ENCODE measurements around the gene CDKN1C.

GRCh38 chr11:2844996-2845395 is 40.6 kb downstream of the CDKN1C start:
- TF ChIP-seq CTCF (IDR thresholded peaks at IDR 0.05) (no peak), POLR2A (IDR thresholded peaks at IDR 0.05) (no peak), POLR2AphosphoS5 (IDR thresholded peaks at IDR 0.05) (no peak)
